GM12878 (cell line): ENCODE data around the gene RIPOR1. TPM values are rescaled to one million over a fixed set of nuclear protein-coding genes. Genes with fewer than 3 reads are reported as not detected.

Experiments
- BCL3 ChIP-seq: IDR thresholded peaks from 2 replicates; pipeline ENCODE4 v1.6.1; 2011; ENCODE audit warnings: borderline replicate concordance, low read depth, mild to moderate bottlenecking, moderate library complexity, low read length; ENCODE audit not compliant: insufficient read depth, poor library complexity, severe bottlenecking
- BMI1 ChIP-seq: fragments of 450-650 bp; IDR thresholded peaks from 2 replicates; pipeline ENCODE4 v1.6.1; 2016; ENCODE audit warnings: mild to moderate bottlenecking, moderate library complexity, borderline replicate concordance
- CBX5 ChIP-seq: sonication (generic); IDR thresholded peaks from 2 replicates; pipeline ENCODE4 v1.6.1; 2016; ENCODE audit warnings: low read depth, moderate library complexity, mild to moderate bottlenecking, inconsistent platforms
- EP300 ChIP-seq, 2 experiments: fragments of 150-350 bp in 1 of 2; IDR thresholded peaks; 2 replicates each; pipeline ENCODE4 v1.6.1; 2011 to 2012; ENCODE audit warnings: low read depth in 2 of 2, low read length in 2 of 2, borderline replicate concordance in 1 of 2, improper control_type of control experiment in 1 of 2, inconsistent platforms in 1 of 2; ENCODE audit not compliant: control insufficient read depth in 1 of 2
- ESRRA ChIP-seq: IDR thresholded peaks from 2 replicates; pipeline ENCODE4 v1.6.1; 2012; ENCODE audit warnings: mild to moderate bottlenecking, low read length, improper control_type of control experiment
- GATAD2B ChIP-seq: fragments of 450-650 bp; conservative IDR thresholded peaks from 2 replicates; pipeline ENCODE4 v1.6.1; 2017; ENCODE audit warnings: low read depth, mild to moderate bottlenecking, moderate library complexity
- HDAC6 ChIP-seq: fragments of 200-600 bp; sonication (generic); IDR thresholded peaks from one replicate; pipeline ENCODE4 v1.8.0; 2017; ENCODE audit warnings: antibody characterized with exemption; ENCODE audit not compliant: unreplicated experiment
- JUNB ChIP-seq: IDR thresholded peaks from 2 replicates; pipeline ENCODE4 v1.6.1; 2016; ENCODE audit warnings: antibody characterized with exemption, mild to moderate bottlenecking
- KLF5 ChIP-seq: fragments of 450-650 bp; IDR thresholded peaks from 2 replicates; pipeline ENCODE4 v1.6.1; 2014; ENCODE audit warnings: mild to moderate bottlenecking; ENCODE audit not compliant: partially characterized antibody
- MLLT1 ChIP-seq: fragments of 450-650 bp; IDR thresholded peaks from 2 replicates; pipeline ENCODE4 v1.6.1; 2016; ENCODE audit warnings: mild to moderate bottlenecking
- MXI1 ChIP-seq: fragments of 150-350 bp; IDR thresholded peaks from 2 replicates; pipeline ENCODE4 v1.6.1; 2011; ENCODE audit warnings: low read depth, mild to moderate bottlenecking, inconsistent platforms, low read length, improper control_type of control experiment
- MYC ChIP-seq: IDR thresholded peaks from 2 replicates; pipeline ENCODE4 v1.6.1; 2011; ENCODE audit warnings: mild to moderate bottlenecking, low read length, moderate library complexity, inconsistent platforms; ENCODE audit not compliant: insufficient read depth, insufficient replicate concordance, insufficient read length, severe bottlenecking
- NBN ChIP-seq: fragments of 450-650 bp; IDR thresholded peaks from 2 replicates; pipeline ENCODE4 v1.6.1; 2016
- RAD21 ChIP-seq: IDR thresholded peaks from 2 replicates; pipeline ENCODE4 v1.6.1; 2011; ENCODE audit warnings: mild to moderate bottlenecking, low read depth, low read length, moderate library complexity; ENCODE audit not compliant: insufficient read depth
- RAD51 ChIP-seq: fragments of 450-650 bp; IDR thresholded peaks from 2 replicates; pipeline ENCODE4 v1.6.1; 2016; ENCODE audit warnings: moderate library complexity, mild to moderate bottlenecking, inconsistent platforms
- SMC3 ChIP-seq: IDR thresholded peaks from 2 replicates; pipeline ENCODE4 v1.6.1; 2011; ENCODE audit warnings: low read length, improper control_type of control experiment, borderline replicate concordance
- SUPT20H ChIP-seq: IDR thresholded peaks from 2 replicates; pipeline ENCODE4 v1.6.1; 2011; ENCODE audit warnings: low read depth, mild to moderate bottlenecking, low read length, moderate library complexity, borderline replicate concordance; ENCODE audit not compliant: control insufficient read depth
- TARDBP ChIP-seq: IDR thresholded peaks from 2 replicates; pipeline ENCODE4 v1.6.1; 2016; ENCODE audit warnings: borderline replicate concordance
- TCF7 ChIP-seq: IDR thresholded peaks from 2 replicates; pipeline ENCODE4 v1.6.1; 2014; ENCODE audit warnings: antibody characterized with exemption, borderline replicate concordance
- YBX1 ChIP-seq: fragments of 450-650 bp; IDR thresholded peaks from 2 replicates; pipeline ENCODE4 v1.6.1; 2016; ENCODE audit warnings: antibody characterized with exemption
- YY1 ChIP-seq: IDR thresholded peaks from 2 replicates; pipeline ENCODE4 v1.6.1; 2011; ENCODE audit warnings: low read depth, mild to moderate bottlenecking, low read length
- ZNF592 ChIP-seq: fragments of 450-650 bp; IDR thresholded peaks from 2 replicates; pipeline ENCODE4 v1.6.1; 2017; ENCODE audit warnings: mild to moderate bottlenecking, moderate library complexity
- polyA plus RNA-seq, 11 experiments: library from polyadenylated mRNA; depleted of rRNA in 4 of 11; unstranded in 6 of 11; stranded (reverse) in 5 of 11; fragments of >200 nt; fragmentation: Nextera tagmentation in 4 of 11; fragmentation: Illumina TruSeq in 1 of 11; extraction: Ambion mirVana in 4 of 11; extraction: Trizol in 1 of 11; gene quantifications; 1 replicate in 1 of 11; 2 replicates in 10 of 11; pipeline versions ENCODE4 v1.2.1 to v1.2.3, GENCODE V29; 2011 to 2016; ENCODE audit warnings: inconsistent platforms in 2 of 11, missing spikeins in 2 of 11, low read depth in 1 of 11
- total RNA-seq, 4 experiments: library from RNA; depleted of rRNA in 3 of 4; stranded (reverse); fragments of >200 nt in 3 of 4; fragmentation: Illumina TruSeq in 1 of 4; extraction: Trizol in 1 of 4; gene quantifications; 2 replicates each; pipeline versions ENCODE4 v1.2.1 to v1.2.3, GENCODE V29; 2013 to 2021

Gene RIPOR1
- total and polyA plus RNA-seq, 10 of the 15 experiments (the other 5 are each of a cell fraction or from before 2014, with no cell fraction given), result 0.13 to 28.5 (median 7.0) TPM

- TF ChIP-seq NBN (no peak), JUNB (no peak), MLLT1 (no peak), RAD51 (no peak), TARDBP (no peak), BMI1 (no peak), ESRRA (no peak), EP300 (IDR thresholded peaks at IDR 0.05; ENCODE audit: borderline replicate concordance in 1 of 2, control insufficient read depth in 1 of 2, low read depth in 2 of 2, low read length in 2 of 2) (no peak), MXI1 (no peak), KLF5 (no peak), HDAC6 (peak; percentile 33), CBX5 (no peak), TCF7 (no peak), SUPT20H (no peak), BCL3 (no peak), GATAD2B (0 out of 2 replicates have a peak, but pooled peaks have one; percentile 82), ZNF592 (no peak), MYC (no peak), SMC3 (no peak), YY1 (no peak), YBX1 (no peak), RAD21 (no peak)
Measured at GRCh38 chr16:67562918-67563707, 34.5 kb downstream of the RIPOR1 start (continued).
